GM18498 (cell line): ENCODE measurements around the gene ADK.
A peak's percentile ranks its signal among the peaks of the same experiment; 100 is the strongest.

Experiments used
- ATAC-seq: cut with Tn5 transposase; IDR thresholded peaks from one replicate; pipeline ENCODE4 v1.9.1; 2021; ENCODE audit warnings: mild to moderate bottlenecking, moderate library complexity; ENCODE audit not compliant: unreplicated experiment

The ADK gene

DNA sequence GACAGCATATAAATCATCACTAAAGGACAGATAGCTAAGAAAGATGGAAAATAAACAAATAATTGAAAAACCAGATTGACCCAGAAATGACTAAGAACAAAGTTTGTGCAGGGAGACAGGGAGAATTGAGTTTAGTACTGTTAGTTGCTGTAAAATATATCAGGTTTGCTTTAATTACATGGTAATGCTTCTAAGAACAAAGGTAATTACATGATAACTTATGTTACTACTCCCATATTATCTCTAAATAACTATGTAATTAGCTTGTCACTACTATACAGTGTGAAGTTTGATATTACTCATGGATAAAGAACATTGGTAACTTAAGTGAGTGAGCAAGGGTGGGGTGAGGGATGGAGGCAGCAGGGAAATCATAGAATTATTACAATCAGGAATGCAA lies 540.1 kb downstream of the ADK start:
- no peak for ATAC-seq

DNA sequence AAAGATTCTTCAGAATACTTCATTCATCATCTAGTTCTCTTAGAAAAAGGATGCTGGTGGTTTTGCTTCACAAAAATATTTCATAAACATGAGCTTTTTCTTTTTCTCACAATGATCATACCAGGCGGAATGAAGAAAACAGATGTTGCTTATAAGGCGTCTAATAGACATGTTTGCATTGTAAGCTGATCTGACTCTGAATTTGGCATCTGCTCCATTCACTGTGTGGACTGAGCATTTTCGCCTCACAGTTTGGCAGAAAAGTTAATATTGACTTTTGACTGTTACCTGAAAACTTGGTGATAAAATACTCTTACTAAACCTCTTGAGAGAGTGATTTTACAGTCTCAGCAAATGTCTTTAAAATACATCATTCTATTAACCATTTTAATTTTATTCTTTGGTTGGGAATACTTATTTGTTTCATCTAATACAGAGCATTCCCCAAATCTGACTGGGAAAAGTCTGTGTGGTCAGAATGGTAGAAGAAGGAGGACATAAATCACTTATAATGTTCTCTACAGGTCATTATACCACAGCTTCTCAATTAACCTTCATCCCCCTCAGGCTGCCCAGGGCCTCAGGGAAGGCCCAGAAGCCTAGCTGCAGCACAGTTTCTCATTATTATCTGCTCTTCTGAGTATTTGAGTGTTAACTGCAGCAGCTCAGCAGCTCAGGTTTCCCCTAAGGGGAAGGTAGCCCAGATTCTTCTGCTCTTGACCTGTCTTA lies 553.8 kb downstream of the ADK start:
- no peak for ATAC-seq

DNA sequence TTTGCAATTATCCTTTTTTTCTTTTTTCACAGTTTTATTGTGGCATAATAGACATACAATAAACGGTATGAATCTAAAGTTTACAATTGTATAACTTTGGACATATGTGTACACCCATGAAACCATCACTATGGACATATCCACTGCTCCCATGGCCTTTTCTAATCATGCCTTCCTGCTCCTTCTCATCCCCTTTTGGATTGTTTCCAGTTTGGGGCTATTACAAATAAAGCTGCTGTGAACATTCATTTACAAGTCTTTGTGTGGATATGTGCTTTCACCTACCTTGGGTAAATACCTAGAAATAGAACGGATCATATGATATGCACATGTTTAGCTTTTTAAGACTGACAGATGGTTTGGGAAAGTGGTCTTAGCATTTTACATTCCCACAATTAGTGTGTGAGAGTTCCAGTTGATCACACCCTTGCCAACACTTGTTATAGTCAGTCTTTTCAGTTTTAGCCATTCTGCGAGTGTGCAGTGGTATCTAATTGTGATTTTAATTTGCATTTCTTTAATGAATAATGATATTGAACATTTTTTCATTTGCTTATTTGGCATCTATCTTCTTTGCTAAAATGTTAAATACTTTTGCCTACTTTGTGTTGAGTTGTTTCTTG lies 554.4 kb downstream of the ADK start:
- no peak for ATAC-seq

DNA sequence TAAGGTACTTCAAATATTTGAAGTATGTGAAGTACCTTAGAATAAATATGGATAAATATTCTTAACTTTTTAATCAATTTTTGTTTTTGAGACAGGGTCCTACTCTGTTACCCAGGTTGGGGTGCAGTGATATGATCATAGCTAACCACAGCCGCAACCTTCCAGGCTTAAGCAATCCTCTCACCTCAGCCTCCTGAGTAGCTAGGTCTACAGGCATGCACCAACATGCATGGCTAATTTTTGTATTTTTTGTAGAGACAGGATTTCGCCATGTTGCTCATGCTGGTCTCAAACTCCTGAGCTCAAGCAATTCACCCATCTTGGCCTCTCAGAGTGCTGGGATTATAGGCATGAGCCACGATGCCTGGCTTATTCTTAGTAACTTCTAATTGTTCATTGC lies 555.9 kb downstream of the ADK start:
- ATAC-seq, result no peak

DNA sequence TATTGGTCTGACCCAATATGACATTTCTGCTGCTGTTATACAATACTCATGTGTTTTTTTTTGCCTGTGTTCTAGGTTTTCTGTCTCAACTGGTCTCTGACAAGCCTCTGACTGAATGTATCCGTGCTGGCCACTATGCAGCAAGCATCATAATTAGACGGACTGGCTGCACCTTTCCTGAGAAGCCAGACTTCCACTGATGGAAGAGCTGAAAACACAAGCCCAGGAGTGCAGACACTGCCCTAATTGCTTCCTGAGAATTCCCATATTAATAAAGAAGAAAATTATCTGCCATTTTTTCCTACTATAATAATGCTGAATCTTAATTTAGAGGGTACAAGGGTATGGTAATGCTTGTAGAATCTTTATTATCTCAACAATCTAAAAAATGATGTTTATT lies 557.2 kb downstream of the ADK start:
- ATAC-seq, result no peak

DNA sequence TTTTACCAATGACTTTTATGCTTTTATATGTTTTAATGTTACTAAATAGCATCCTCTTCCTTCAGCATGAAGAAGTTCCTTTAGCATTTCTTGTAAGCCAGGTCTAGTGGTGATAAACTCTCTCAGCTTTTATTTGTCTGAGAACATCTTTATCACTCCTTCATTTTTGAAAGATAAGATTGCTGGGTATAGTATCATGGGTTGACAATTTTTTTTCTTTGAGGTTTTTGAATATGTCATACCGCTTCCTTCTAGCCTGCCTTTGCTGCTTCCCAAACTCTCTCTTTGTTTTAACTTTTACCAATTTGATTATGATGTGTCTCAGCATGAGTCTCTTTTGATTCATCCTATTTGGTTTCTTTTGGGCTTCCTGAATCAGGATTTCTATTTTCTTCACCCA lies 567.2 kb downstream of the ADK start:
- no peak for ATAC-seq

DNA sequence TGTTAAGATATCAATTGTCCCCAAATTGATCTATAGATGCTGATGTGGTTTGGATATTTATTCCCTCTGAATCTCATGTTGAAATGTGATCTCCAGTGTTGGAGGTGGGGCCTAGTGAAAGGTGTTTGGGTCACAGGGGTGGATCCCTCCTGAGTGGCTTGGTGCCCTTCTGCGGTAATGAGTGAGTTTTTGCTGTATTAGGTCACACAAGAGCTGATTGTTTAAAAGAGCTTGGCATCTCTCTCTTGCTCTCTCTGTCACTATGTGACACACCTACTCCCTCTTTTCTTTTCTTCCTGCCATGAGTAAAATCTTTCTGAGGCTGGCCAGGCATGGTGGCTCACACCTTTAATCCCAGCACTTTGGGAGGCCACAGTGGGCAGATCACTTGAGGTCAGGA lies 577.2 kb downstream of the ADK start:
- ATAC-seq, result no peak

DNA sequence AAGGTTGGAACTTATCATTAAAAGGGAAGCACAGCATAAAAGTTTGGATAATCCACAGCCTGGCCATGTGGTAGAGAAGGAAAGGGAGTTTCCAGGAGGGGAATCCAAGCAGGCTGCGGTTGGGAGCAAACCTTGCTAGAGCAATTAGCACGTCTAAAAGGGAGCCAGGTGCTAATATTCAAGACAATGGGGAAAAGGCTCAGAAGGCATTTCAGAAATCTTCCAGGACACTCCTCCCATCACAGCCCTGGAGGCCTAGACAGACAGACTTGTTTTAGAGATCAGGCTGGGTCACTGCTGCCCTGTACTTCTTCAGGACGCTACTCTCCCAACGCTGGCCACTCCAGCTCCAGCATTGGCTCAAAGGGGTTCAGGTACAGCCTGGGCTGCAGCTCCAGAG lies 579.2 kb downstream of the ADK start:
- ATAC-seq, result no peak

DNA sequence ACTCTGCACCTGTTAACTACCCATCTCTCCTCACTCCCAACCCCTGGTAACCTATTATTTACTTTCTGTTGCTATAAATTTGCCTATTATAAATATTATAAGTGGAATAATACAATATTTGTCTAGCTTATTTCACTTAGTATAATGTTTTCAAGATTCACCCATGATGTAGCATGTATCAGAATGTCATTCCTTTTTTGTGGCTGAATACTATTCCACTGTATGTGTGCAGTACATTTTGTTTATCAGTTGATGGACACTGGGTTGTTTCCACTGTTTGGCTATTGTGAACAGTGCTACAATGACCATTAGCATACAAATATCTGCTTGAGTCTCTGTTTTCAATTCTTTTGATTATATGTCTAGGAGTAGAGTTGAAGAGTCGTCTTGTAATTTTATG lies 582.6 kb downstream of the ADK start:
- ATAC-seq, result no peak

DNA sequence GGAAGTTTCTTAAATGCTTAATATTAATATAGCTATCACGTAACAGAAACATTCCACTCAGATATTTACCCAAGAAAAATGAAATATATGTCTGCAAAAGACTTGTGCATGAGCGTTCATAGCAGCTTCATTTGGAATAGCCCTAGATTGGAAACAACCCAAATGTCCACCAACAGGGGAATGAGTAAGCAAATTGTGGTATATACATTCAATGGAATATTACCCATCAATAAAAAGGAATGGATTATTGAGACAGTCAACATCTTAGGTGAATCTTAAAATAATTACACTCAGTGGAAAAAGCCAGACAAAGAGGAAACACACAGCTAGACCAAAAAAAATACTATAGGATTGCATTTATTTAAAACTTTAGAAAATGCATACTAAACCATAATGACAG lies 585.0 kb downstream of the ADK start:
- ATAC-seq, result no peak

DNA sequence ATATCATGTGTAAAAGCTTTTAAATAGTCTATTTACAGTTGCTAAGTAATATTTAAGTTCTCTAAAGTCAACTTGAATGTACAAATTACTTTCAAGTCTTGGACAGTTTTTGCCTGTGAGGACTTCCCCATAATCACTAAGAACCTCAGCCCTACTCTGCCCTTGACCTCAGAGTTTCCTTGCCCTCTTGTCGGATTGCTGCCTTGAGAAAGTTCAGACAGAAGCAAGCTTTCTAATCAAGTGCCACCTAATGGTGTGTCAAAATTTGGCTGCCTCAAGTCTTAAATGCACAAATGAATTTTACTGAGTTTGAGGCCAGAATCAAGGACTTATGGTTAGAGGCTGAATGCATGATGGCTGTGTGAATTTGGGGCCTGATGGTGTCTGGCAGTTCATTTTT lies 587.0 kb downstream of the ADK start:
- peak; percentile 51 for ATAC-seq

DNA sequence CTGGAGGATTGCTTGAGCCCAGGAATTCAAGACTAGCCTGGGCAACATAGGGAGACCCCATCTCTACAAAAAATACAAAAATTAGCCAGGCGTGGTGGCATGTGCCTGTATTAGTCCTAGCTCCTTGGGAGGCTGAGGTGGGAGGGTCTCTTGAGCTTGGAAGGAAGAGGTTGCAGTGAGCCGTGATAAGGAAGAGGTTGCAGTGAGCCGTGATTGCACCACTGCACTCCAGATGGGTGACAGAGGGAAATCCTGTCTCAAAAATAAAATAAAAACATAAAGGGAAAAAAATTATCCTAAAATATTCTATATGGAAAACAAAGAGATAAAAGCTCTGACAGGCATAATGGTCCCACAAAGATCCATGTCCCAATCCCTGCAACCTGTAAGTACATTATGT lies 587.5 kb downstream of the ADK start:
- ATAC-seq, result peak; percentile 19

DNA sequence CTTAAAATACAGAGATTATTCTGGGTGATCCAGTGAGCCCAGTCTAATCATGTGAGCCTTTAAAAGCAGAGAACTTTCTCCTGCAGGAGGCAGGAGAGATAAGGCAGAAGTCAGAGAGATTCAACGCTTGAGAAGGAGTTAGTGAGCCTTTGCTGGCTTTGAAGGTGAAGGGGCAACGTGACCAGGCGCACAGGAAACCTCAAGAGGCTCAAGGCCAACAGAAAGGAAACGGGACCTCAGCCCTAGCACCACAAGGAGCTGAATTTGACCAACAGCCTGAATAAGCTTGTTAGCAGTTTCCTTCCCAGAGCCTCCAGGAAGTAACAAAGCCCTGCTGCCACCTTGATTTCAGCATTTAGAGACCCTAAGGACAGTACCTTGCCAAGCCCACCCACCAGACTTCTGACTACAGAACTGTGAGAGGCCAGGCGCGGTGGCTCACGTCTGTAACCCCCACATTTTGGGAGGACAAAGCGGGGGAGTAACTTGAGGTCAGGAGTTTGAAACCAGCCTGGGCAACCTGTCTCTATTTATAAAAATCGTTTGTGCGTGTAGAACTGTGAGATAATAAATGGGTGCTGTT lies 588.1 kb downstream of the ADK start:
- ATAC-seq, result peak; percentile 85

DNA sequence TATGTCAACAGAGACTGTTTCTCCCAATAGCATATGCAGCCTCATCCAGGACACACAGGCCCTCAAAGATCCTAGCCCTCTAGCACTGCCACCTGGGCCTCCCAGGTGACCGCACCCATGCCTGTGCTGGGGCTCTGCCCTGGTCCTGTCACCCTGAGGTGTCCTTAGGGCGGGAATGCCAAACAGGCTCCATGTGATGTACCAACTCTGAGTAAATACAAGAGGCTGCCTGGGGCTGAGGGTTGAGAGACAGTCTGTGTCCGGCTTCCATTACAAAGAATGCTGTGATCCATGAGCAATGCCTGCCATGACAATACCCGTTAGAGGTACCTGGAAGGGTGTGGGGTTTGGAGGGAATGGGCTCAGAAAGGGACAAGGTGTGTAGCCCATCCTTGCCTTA lies 592.4 kb downstream of the ADK start:
- ATAC-seq, result no peak

DNA sequence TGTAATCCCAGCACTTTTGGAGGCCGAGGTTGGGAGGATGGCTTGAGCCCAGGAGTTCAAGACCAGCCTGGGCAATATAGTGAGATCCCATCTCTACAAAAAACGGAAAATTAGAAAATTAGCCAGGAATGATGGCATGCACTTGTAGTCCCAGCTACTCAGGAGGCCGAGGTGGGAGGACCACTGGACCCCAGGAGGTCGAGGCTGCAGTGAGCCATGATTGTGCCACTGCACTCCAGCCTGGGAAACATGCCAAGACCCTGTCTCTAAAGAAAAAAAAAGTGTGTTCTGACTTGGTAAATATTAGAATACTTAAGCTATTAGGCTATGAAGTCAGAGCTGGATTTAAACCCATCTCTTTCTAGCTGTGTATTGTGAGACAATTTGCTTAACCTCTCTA lies 594.4 kb downstream of the ADK start:
- ATAC-seq, result no peak

DNA sequence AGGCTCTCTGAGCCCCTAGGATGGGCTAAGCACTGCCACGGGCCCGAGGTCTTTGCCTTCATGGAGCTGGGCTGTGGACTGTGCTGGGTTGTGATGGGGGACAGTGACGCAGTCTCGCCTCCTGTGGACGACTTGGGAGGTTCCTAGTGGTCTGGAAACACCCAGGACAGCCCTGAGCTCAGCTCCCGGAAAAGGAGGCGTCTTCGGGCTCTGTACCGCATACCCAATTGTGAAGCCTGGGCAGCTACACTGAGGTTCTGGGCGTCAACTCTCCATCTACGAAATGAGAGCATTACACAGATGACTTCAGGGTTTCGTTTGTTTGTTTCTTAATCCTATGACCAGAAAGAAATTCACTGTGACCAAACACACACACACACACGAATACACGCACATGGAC lies 595.8 kb downstream of the ADK start:
- no peak for ATAC-seq

DNA sequence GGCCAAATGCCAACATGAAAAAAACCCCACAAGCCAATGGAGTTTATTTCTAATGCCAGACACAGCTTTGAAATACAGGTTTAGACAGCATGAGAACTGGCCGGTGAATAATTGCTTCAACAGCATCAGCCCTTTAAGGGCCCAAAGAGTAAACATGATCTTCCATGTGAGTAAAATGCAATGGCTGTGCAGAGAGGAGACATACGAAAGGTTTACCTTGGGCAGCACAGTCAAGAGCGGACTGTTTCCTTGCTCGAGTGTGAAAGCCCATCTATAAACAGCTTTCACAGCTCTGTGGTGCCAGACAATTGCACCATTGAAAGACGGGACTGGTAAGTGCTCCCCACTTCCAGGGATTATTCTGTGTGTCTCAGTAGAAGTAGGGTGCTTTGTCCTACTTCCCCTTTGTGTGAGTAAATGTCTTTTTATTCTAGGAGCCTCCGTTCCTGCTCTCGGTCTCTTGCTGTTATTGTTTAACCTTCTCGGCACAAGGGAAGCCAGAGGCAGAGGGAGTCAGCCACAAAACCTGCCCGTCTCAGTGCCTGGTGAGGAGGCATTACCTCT lies 597.5 kb downstream of the ADK start:
- ATAC-seq, result no peak

DNA sequence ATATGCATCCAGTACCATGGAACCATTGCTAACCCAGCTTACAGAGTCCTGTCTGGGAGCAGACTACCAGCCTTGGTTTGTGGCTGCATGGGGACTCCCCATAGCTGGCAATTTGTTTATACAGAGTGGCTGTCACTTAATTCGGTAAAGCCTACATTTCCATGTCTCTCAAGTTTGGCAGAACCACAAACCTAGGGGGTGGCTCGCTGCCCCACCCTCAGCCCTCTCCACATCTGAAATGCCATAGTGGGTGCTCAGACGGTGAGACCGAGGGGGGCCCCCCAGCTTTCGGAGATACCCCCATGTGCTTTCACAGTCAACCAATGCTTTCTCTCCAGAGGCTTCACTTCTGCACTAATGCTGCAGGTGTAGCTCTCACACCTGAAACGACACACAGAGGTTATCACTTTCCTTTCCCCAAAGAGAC lies 599.8 kb downstream of the ADK start:
- ATAC-seq, result no peak

DNA sequence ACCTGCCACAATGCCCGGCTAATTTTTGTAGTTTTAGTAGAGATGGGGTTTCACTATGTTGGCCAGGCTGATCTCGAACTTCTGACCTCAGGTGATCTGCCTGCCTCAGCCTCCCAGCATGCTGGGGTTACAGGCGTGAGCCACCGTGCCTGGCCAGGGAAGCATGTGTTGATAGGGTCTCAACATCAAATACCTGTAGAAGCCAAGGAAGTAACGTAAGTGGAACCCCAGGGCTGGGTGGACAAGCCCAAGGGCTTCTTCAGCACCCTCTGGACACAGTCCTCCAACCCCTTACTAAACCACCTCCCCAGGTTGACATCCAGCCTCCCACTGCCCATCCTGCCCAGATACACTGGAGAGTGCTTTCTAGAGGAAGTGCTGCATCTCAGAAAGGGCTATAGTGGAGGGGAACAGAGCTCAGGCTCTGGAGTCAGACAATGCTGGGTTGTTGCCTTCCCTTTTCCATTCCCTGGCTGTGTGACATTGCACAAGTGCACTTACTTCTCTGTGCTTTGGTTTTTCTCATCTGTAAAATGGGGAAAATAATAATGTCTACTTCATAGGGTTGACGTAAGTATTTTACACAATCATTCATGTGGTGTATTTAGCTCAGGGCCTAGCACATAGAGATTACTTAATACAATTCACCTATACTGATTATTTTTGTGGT lies 601.5 kb downstream of the ADK start:
- ATAC-seq, result no peak

DNA sequence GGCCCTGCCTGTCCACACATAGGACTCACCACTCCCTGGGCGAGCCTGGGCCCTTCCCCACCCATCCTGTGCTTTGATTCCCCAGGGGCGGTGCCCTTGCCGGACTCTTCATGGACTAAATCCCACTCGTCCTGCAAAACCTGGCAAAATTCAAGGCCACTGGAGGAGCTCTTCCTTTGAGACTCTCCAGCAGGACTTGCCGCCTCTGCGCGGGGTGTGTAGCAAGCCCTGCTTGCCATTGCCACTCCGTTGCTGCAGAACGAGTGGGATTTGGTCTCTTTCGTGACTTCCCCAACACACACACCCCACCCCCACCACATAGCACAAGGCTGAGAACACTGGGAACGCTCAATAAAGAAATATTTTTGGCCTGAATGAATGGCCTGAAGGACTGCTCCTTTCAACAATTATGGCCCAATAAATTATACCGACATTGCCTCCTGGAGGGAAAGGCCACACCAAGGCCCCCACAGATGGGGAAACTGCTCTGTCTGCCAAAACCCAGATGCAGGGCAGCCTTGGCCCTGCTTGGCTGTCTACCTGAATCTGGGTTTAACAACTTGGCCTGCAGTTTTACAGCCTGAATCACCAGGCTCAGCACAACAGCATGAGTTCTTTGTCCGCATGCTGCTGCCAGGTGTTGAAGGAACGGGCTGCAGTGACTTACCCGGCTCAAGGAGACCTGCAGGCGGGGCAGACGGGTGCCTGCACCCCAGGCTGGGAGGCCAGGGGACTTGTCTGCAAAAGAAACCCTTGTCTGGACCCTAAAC lies 602.6 kb downstream of the ADK start:
- ATAC-seq, result no peak

DNA sequence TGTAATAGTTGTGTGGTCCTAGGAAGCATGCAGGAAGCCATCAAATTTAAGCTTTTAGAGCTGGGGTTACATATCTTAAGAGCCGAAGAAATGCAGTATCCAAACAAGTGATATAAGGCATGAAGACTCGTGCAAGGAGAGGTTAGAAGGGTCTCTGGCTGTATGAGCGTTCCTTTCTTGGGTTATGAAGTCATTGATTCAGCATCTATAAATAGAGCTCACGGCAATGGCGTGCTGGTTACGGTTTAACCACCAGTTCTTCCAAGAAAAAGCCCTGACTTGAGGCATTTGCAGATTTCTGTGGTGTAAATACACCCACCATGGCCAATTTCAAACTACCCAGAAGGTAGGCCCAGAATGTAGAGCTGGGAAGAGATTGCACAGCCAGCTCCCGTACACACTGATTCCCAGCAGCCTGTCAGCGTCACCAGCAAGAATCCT lies 603.4 kb downstream of the ADK start:
- ATAC-seq, result no peak
